Stomach (tissue), 4 donors: ENCODE measurements around the gene LRRN3.

ENCODE experiments used
- CTCF ChIP-seq, 7 experiments: fragments of 450-650 bp in 4 of 7; fragments of 200-600 bp in 3 of 7; sonication (generic) in 3 of 7; IDR thresholded peaks; one replicate each; pipeline ENCODE4 v1.5.1; 2016 to 2019; ENCODE audit warnings: antibody characterized with exemption in 7 of 7, control low read depth in 2 of 7, mild to moderate bottlenecking in 1 of 7
- EP300 ChIP-seq: sonication (generic); formaldehyde crosslinking; IDR thresholded peaks from one replicate; pipeline ENCODE4 v1.6.1; 2017; ENCODE audit warnings: antibody characterized with exemption
- POLR2A ChIP-seq, 4 donors: fragments of 450-650 bp; IDR thresholded peaks; one replicate each; pipeline ENCODE4 v1.6.1; 2016; ENCODE audit warnings: antibody characterized with exemption in 4 of 4, control low read depth in 2 of 4, mild to moderate bottlenecking in 1 of 4, moderate library complexity in 1 of 4
- POLR2AphosphoS5 ChIP-seq, 3 donors: sonication (generic); formaldehyde crosslinking; IDR thresholded peaks; one replicate each; pipeline ENCODE4 v1.6.1; 2016; ENCODE audit warnings: antibody characterized with exemption in 3 of 3

GRCh38 chr7:111098011-111098925 lies 7.3 kb downstream of the LRRN3 start:
- TF ChIP-seq CTCF (IDR thresholded peaks at IDR 0.05) (peak in 3 of 7 experiments; percentile 5 to 31 (median 16)), POLR2A (IDR thresholded peaks at IDR 0.05) (no peak), POLR2AphosphoS5 (IDR thresholded peaks at IDR 0.05) (no peak), EP300 (no peak)
